ENCODE data around the gene HES5. TPM values are rescaled to one million over a fixed set of nuclear protein-coding genes. Genes with fewer than 3 reads are reported as not detected.

Gene HES5
- polyA plus RNA-seq, 2 of the 4 experiments (the other 2 are of a cell fraction) = not detected

DNA sequence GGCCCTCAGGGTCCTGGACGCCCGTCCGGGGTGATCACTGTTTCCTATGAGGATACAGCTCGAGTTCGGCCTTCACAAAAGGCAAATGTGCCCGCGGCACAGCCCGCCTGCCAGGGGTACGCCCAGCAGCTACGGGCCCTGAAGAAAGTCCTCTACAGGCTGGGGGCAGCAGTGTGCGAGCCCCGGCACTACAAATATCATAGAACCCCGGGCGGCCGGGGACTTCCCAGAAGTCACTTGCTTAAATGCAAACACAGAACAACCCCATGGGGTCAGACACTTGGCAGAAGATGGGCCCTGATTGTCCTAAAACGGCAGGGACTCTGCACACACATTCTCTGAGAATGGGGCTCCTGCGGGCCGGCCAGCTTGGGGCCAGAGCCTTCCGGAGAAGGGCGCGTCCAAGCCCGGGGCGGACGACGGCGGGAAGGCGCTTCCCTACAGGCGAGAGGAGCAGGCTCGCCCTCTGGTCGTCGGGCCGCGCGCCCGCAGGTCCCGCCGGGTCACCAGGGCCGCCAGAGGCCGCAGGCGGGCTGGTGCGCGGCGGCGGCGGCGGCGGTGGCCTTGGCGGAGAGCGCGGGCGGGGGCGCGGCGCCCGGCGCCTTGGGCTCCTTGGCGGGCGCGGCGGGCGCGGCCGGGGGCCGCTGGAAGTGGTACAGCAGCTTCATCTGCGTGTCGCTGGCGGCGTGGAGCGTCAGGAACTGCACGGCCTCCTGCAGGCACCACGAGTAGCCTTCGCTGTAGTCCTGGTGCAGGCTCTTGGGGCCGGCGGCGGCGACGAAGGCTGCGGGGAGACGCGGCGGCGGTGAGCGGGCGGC lies 888 bp downstream of the HES5 start (continued):
- TF ChIP-seq BHLHE40 (IDR thresholded peaks at IDR 0.05; ENCODE audit: low read depth, low read length) = no peak

DNA sequence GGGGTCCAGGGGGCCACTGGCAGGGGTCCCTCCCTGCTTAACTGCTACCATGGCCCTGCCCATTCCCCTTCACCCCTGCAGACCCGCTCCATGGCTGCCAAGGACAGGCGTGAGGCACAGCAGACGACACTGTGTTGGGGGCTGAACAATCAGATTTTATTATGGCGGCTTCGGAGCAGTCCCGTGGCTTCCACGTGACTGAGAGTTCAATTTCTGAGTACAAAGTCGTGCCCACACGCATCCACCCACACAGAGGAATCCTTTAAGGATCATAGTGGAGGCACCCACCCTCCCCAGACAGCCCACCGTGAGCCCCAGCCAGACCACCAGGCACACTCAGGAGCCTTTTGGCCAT lies 1.5 kb downstream of the HES5 start:
- no peak for TF ChIP-seq RCOR1 (IDR thresholded peaks at IDR 0.05; ENCODE audit: low read depth, low read length)
- no peak for TF ChIP-seq EP300 (IDR thresholded peaks at IDR 0.05)
- no peak for TF ChIP-seq TP53 (CRISPR knock-in tag; IDR thresholded peaks at IDR 0.05)
- TF ChIP-seq, protein P1, sequence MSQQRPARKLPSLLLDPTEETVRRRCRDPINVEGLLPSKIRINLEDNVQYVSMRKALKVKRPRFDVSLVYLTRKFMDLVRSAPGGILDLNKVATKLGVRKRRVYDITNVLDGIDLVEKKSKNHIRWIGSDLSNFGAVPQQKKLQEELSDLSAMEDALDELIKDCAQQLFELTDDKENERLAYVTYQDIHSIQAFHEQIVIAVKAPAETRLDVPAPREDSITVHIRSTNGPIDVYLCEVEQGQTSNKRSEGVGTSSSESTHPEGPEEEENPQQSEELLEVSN (IDR thresholded peaks at IDR 0.05; ENCODE audit: borderline replicate concordance, low read depth) = no peak
- no peak for TF ChIP-seq RFX5 (IDR thresholded peaks at IDR 0.05)
- TF ChIP-seq FOSL2 (IDR thresholded peaks at IDR 0.05) = no peak
- no peak for TF ChIP-seq FOSL2 (CRISPR knock-in tag; IDR thresholded peaks at IDR 0.05)
- FAIRE-seq (no peak), DNase-seq (ENCODE audit: low read depth in 1 of 2, low spot score in 1 of 2) (no peak), ATAC-seq (no peak)
- POLR2A ChIA-PET = no interaction called here
- Histone ChIP-seq H3K4me3 (no peak overlapping the region), H3K9me3 (no peaks in the 10 kb centered on the region), H3K27ac (no peak overlapping the region), H3K4me1 (peaks cover 32% of the 10 kb centered on the region), H3K4me2 (no peak overlapping the region)
- 100% methylated on average over 2 of the region's 10 CpGs for WGBS (ENCODE audit: missing lambda C conversion rate)
- CTCF ChIA-PET = no interaction called here

DNA sequence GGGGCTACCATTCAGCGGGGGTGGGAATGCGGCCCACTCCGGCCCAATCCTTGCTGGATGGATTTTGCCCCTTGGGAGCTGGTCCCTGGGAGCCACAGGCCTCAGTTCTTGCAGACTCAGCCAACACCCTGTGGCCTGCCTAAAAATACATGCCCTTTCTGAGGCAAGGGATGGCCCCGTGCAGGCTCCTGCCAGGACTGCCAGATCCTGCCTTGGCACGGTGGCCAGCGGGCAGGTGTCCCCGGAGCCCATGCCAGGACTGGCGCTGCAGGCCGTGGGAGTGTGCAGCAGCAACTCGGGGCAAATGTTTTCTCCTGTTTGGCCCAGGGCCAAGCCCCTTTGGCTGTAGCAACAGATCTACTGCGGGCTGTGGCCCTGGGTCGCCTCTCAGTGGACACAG lies 2.0 kb downstream of the HES5 start:
- CTCF ChIA-PET = interaction anchor here (2.4 kb wide), 1 partner anchor 20 kb away, joined by 6 read pairs; no protein-coding TSS in a partner anchor
- 79% methylated on average over 6 of the region's 12 CpGs for WGBS (ENCODE audit: missing lambda C conversion rate)
- POLR2A ChIA-PET = no interaction called here
- Histone ChIP-seq H3K4me2 (no peak overlapping the region), H3K4me1 (peaks cover 32% of the 10 kb centered on the region), H3K4me3 (no peak overlapping the region), H3K27ac (no peak overlapping the region), H3K9me3 (no peaks in the 10 kb centered on the region)
- no peak for DNase-seq (ENCODE audit: low read depth in 1 of 2, low spot score in 1 of 2)
- TF ChIP-seq ZSCAN20 (CRISPR knock-in tag; IDR thresholded peaks at IDR 0.05) = no peak
- no peak for TF ChIP-seq CHD4 (IDR thresholded peaks at IDR 0.05; ENCODE audit: borderline replicate concordance)
- TF ChIP-seq HEYL (CRISPR knock-in tag; IDR thresholded peaks at IDR 0.05) = no peak
- no peak for TF ChIP-seq FOXS1 (CRISPR knock-in tag; IDR thresholded peaks at IDR 0.05)
- TF ChIP-seq, protein P1 (IDR thresholded peaks at IDR 0.05; ENCODE audit: borderline replicate concordance, low read depth) = no peak
- TF ChIP-seq HOXB13 (CRISPR knock-in tag; IDR thresholded peaks at IDR 0.05; ENCODE audit: low read depth) = no peak
- no peak for TF ChIP-seq NFE2L2 (conservative IDR thresholded peaks at IDR 0.05; ENCODE audit: low read length)
- ATAC-seq = no peak
- no peak for FAIRE-seq

GRCh38 chr1:2527556-2527860 lies 2.6 kb downstream of the HES5 start:
- H3K4me1 ChIP-seq = peaks cover 34% of the 10 kb centered on the region
- H3K9me3 ChIP-seq = no peaks in the 10 kb centered on the region
- peak overlapping the region; percentile 76; the same call in 2 of the 3 replicates for H3K4me2 ChIP-seq
- DNase-seq (ENCODE audit: low read depth in 1 of 2, low spot score in 1 of 2) (no peak), ATAC-seq (no peak), FAIRE-seq (no peak)
- peak overlapping the region in 1 of 2 experiments; percentile 99; a peak in 3 of 6 replicates for H3K27ac ChIP-seq
- ChIA-PET POLR2A (no interaction called here), CTCF (interaction anchor here (1.1 to 2.4 kb wide), 3 partner anchors 8 to 20 kb away, joined by 3 to 6 read pairs (median 4); no protein-coding TSS in a partner anchor)
- no peak for TF ChIP-seq PHF8 (IDR thresholded peaks at IDR 0.05; ENCODE audit: borderline replicate concordance, low read depth)
- no peak for TF ChIP-seq EP300 (IDR thresholded peaks at IDR 0.05)
- no peak for TF ChIP-seq MAFK (IDR thresholded peaks at IDR 0.05; ENCODE audit: partially characterized antibody)
- TF ChIP-seq RNF2 (IDR thresholded peaks at IDR 0.05; ENCODE audit: borderline replicate concordance, low read depth) = no peak
- TF ChIP-seq NFE2L2 (conservative IDR thresholded peaks at IDR 0.05; ENCODE audit: low read length) = no peak
- TF ChIP-seq CBX2 (IDR thresholded peaks at IDR 0.05; ENCODE audit: borderline replicate concordance, low read depth) = no peak
- TF ChIP-seq ELK1 (IDR thresholded peaks at IDR 0.05; ENCODE audit: low read depth, low read length) = no peak
- no peak for TF ChIP-seq KDM1A (IDR thresholded peaks at IDR 0.05; ENCODE audit: low read depth)
- no peak for TF ChIP-seq HEYL (CRISPR knock-in tag; IDR thresholded peaks at IDR 0.05)
- no peak for TF ChIP-seq TFCP2L1 (CRISPR knock-in tag; IDR thresholded peaks at IDR 0.05)
- TF ChIP-seq JUNB (IDR thresholded peaks at IDR 0.05) = no peak
- no peak for TF ChIP-seq NPAS2 (CRISPR knock-in tag; IDR thresholded peaks at IDR 0.05; ENCODE audit: borderline replicate concordance)
- no CpG with 5 or more reads among the region's 4 CpGs for WGBS (ENCODE audit: missing lambda C conversion rate)
- H3K4me3 ChIP-seq = no peak overlapping the region
